SK-N-SH (cell line): ENCODE data around the gene AMY1C. TPM values are rescaled to one million over a fixed set of nuclear protein-coding genes. Genes with fewer than 3 reads are reported as not detected.
A peak's percentile ranks its signal among the peaks of the same experiment; 100 is the strongest.

Experiments
- CTCF ChIA-PET: fragments of 300-600, 350-600 bp; formaldehyde crosslinking; extraction: SDS; loops from one replicate; lab custom pipeline; 2021; lab: Yijun Ruan, JAX
- POLR2A ChIA-PET: fragments of 350-600 bp; sonication (Branson Sonifier 250); formaldehyde crosslinking; extraction: SDS; loops from one replicate; lab custom pipeline; 2020; ENCODE audit warnings: antibody characterized with exemption, inconsistent platforms; lab: Yijun Ruan, JAX
- DNase-seq: peaks from one replicate; pipeline ENCODE4 v3.0.0; 2012
- H2AFZ ChIP-seq: fragments of 200-600 bp; sonication (generic); 2 replicates; pipeline ENCODE4 v1.8.1; 2016; ENCODE audit warnings: antibody characterized with exemption, mild to moderate bottlenecking, low read depth
- H3F3A ChIP-seq: fragments of 200-600 bp; sonication (generic); replicated peaks from 2 replicates; pipeline ENCODE3; 2016; ENCODE audit warnings: antibody characterized with exemption, mild to moderate bottlenecking; ENCODE audit not compliant: insufficient read depth
- H3K27ac ChIP-seq, 2 experiments: fragments of 200-500 bp in 1 of 2; fragments of 200-600 bp in 1 of 2; sonication (Bioruptor generic) in 1 of 2; sonication (generic), shearing (Covaris generic) in 1 of 2; 2 replicates each; pipeline versions ENCODE4 v1.5.1 to v1.6.1; 2014 to 2016; ENCODE audit warnings: low read depth in 2 of 2, inconsistent platforms in 1 of 2, low read length in 1 of 2, mild to moderate bottlenecking in 1 of 2, mixed read lengths in 1 of 2
- H3K27me3 ChIP-seq: fragments of 200-600 bp; sonication (generic), shearing (Covaris generic); 2 replicates; pipeline ENCODE4 v1.6.1; 2016; ENCODE audit warnings: mixed run types; ENCODE audit not compliant: insufficient read depth
- H3K36me3 ChIP-seq, 2 experiments: fragments of 200-500 bp in 1 of 2; fragments of 200-600 bp in 1 of 2; sonication (Bioruptor generic) in 1 of 2; sonication (generic) in 1 of 2; replicated peaks in 1 of 2; 2 replicates each; pipeline versions ENCODE3 to v1.5.1; 2014 to 2016; ENCODE audit warnings: low read length in 1 of 2, mild to moderate bottlenecking in 1 of 2; ENCODE audit not compliant: insufficient read depth in 2 of 2, control insufficient read depth in 1 of 2
- H3K4me1 ChIP-seq, 2 experiments: fragments of 200-500 bp in 1 of 2; fragments of 200-600 bp in 1 of 2; sonication (Bioruptor generic) in 1 of 2; sonication (generic), shearing (Covaris generic) in 1 of 2; 2 replicates each; pipeline versions ENCODE4 v1.5.1 to v1.6.1; 2014 to 2016; ENCODE audit warnings: low read depth in 1 of 2, low read length in 1 of 2, mixed run types in 1 of 2; ENCODE audit not compliant: insufficient read depth in 2 of 2, control insufficient read depth in 1 of 2
- H3K4me2 ChIP-seq: fragments of 200-600 bp; sonication (generic), shearing (Covaris generic); 2 replicates; pipeline ENCODE4 v1.6.1; 2017; ENCODE audit warnings: mixed run types
- H3K4me3 ChIP-seq, 2 experiments: fragments of 200-500 bp in 1 of 2; fragments of 200-600 bp in 1 of 2; sonication (Bioruptor generic) in 1 of 2; sonication (generic), shearing (Covaris generic) in 1 of 2; 2 replicates each; pipeline versions ENCODE4 v1.5.1 to v1.8.1; 2014 to 2016; ENCODE audit warnings: low read depth in 2 of 2, inconsistent platforms in 1 of 2, low read length in 1 of 2, mild to moderate bottlenecking in 1 of 2, mixed read lengths in 1 of 2, moderate library complexity in 1 of 2
- H3K79me2 ChIP-seq: fragments of 200-600 bp; sonication (generic); 2 replicates; pipeline ENCODE4 v1.8.1; 2017; ENCODE audit warnings: mild to moderate bottlenecking; ENCODE audit not compliant: insufficient read depth
- H3K9ac ChIP-seq: fragments of 200-600 bp; sonication (generic); 2 replicates; pipeline ENCODE4 v1.6.1; 2017; ENCODE audit warnings: mixed run types
- H3K9me2 ChIP-seq: fragments of 200-600 bp; sonication (generic); 2 replicates; pipeline ENCODE4 v1.6.1; 2017; ENCODE audit warnings: mixed run types
- H3K9me3 ChIP-seq: fragments of 200-600 bp; sonication (generic); 2 replicates; pipeline ENCODE4 v1.6.1; 2017; ENCODE audit warnings: mixed run types, mild to moderate bottlenecking, moderate library complexity
- H4K20me1 ChIP-seq: fragments of 200-600 bp; sonication (generic); 2 replicates; pipeline ENCODE4 v1.6.1; 2017; ENCODE audit warnings: mild to moderate bottlenecking, mixed run types; ENCODE audit not compliant: insufficient read depth
- CHD2 ChIP-seq: fragments of 150-350 bp; IDR thresholded peaks from 2 replicates; pipeline ENCODE4 v1.6.1; 2018; ENCODE audit warnings: low read length; ENCODE audit not compliant: partially characterized antibody
- ELF1 ChIP-seq: IDR thresholded peaks from 2 replicates; pipeline ENCODE4 v1.4.0; 2012
- FOXJ3 ChIP-seq: sonication (generic); formaldehyde crosslinking; IDR thresholded peaks from 2 replicates; pipeline ENCODE4 v1.5.1; 2020; ENCODE audit warnings: mild to moderate bottlenecking, missing genetic modification reagents
- FOXM1 ChIP-seq: IDR thresholded peaks from 2 replicates; pipeline ENCODE4 v1.4.0; 2012; ENCODE audit warnings: low read depth, mild to moderate bottlenecking
- MAX ChIP-seq: IDR thresholded peaks from 2 replicates; pipeline ENCODE4 v1.4.0; 2012; ENCODE audit warnings: low read depth
- MXI1 ChIP-seq: IDR thresholded peaks from 2 replicates; pipeline ENCODE4 v1.6.1; 2012; ENCODE audit warnings: mild to moderate bottlenecking, low read depth, low read length, improper control_type of control experiment
- NFIC ChIP-seq: IDR thresholded peaks from 2 replicates; pipeline ENCODE4 v1.4.0; 2012; ENCODE audit warnings: borderline replicate concordance
- PBX3 ChIP-seq: IDR thresholded peaks from 2 replicates; pipeline ENCODE4; 2012
- RAD21 ChIP-seq: IDR thresholded peaks from 2 replicates; pipeline ENCODE4 v1.6.1; 2012; ENCODE audit warnings: mild to moderate bottlenecking, low read length
- RXRA ChIP-seq: IDR thresholded peaks from 2 replicates; pipeline ENCODE4 v1.4.0; 2012; ENCODE audit warnings: low read depth, mild to moderate bottlenecking, borderline replicate concordance
- SMC3 ChIP-seq: IDR thresholded peaks from 2 replicates; pipeline ENCODE4 v1.6.1; 2012; ENCODE audit warnings: low read depth, low read length, improper control_type of control experiment
- TAF1 ChIP-seq: IDR thresholded peaks from 2 replicates; pipeline ENCODE4 v1.6.1; 2012; ENCODE audit warnings: low read depth, mild to moderate bottlenecking, low read length, moderate library complexity, borderline replicate concordance
- TCF12 ChIP-seq: IDR thresholded peaks from 2 replicates; pipeline ENCODE4 v1.4.0; 2012
- TEAD4 ChIP-seq: IDR thresholded peaks from 2 replicates; pipeline ENCODE4 v1.4.0; 2012; ENCODE audit warnings: mild to moderate bottlenecking, borderline replicate concordance; ENCODE audit not compliant: insufficient read depth
- USF2 ChIP-seq: fragments of 150-350 bp; IDR thresholded peaks from 2 replicates; pipeline ENCODE4 v1.6.1; 2017; ENCODE audit warnings: antibody characterized with exemption, low read length, low read depth, borderline replicate concordance
- WGBS: methylation state at CpG from one replicate; pipeline ENCODE4 v1.1.6; 2017; ENCODE audit warnings: low lambda C conversion rate; 5-methylcytosine and 5-hydroxymethylcytosine counted together
- polyA plus RNA-seq, 3 experiments: library from polyadenylated mRNA; depleted of rRNA; stranded (reverse); fragments of >200 nt; gene quantifications; 2 replicates each; pipeline ENCODE4 v1.2.3, GENCODE V29; 2012
- TF ChIP-seq, protein P1 (sequence below): fragments of 200-600 bp; sonication (generic); IDR thresholded peaks from 2 replicates; pipeline ENCODE4 v1.6.1; 2017; ENCODE audit warnings: antibody characterized with exemption, mild to moderate bottlenecking, moderate library complexity
- TF ChIP-seq, protein P2 (sequence below): IDR thresholded peaks from 2 replicates; pipeline ENCODE4 v1.4.0; 2012; ENCODE audit warnings: low read depth, borderline replicate concordance

The AMY1C gene
- polyA plus RNA-seq, 1 of the 3 experiments (the other 2 are of a cell fraction) = not detected

DNA sequence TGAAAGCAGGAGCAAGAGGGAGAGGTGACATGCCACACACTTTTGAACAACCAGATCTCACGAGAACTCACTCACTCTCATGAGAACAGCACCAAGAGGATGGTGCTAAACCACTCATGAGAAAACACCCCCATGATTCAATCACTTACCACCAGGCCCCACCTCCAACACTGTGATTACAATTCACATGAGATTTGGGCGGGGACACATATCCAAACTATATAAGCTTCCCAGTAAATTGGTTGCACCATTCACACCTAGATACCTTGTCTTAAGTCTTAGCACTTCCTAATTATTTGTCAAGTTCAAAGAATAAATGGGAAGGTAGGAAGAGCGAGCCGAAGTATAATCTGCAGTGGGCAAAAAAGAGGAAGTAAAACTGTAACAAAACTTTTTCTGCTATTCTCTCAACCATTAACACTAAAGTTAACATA, 34.3 kb downstream of the AMY1C start:
- TF ChIP-seq RXRA = no peak
- no peak for TF ChIP-seq NFIC
- TF ChIP-seq USF2 = no peak
- no peak for TF ChIP-seq MXI1
- 28% methylated on average over 4 of the region's 4 CpGs for WGBS
- ChIA-PET CTCF (no interaction called here), POLR2A (no interaction called here)
- Histone ChIP-seq H3K9me3 (no peaks in the 10 kb centered on the region), H3K27ac (no peak overlapping the region), H3F3A (no peaks in the 10 kb centered on the region), H3K79me2 (no peaks in the 10 kb centered on the region), H3K4me1 (no peaks in the 10 kb centered on the region), H3K27me3 (no peaks in the 10 kb centered on the region), H3K36me3 (no peaks in the 10 kb centered on the region), H3K9ac (no peak overlapping the region), H3K4me2 (no peak overlapping the region), H2AFZ (no peak overlapping the region), H3K4me3 (no peak overlapping the region), H3K9me2 (no peaks in the 10 kb centered on the region), H4K20me1 (no peaks in the 10 kb centered on the region)
- no peak for DNase-seq

- POLR2A ChIA-PET = no interaction called here
- H4K20me1 ChIP-seq = no peaks in the 10 kb centered on the region
Measured at GRCh38 chr1:103788377-103788776, 38.7 kb downstream of the AMY1C start.

More at GRCh38 chr1:103788377-103788776, 38.7 kb downstream of the AMY1C start:
- H3K4me1 ChIP-seq = no peaks in the 10 kb centered on the region
- H3F3A ChIP-seq = no peaks in the 10 kb centered on the region
- 2% methylated on average over 1 of the region's 1 CpG for WGBS
- no peak overlapping the region for H3K4me2 ChIP-seq
- H3K9me2 ChIP-seq = no peaks in the 10 kb centered on the region
- DNase-seq = no peak
- TF ChIP-seq MAX (no peak), RAD21 (peak; percentile 68), PBX3 (no peak), USF2 (no peak), TEAD4 (no peak), CHD2 (no peak), FOXJ3 (CRISPR knock-in tag) (no peak), ELF1 (no peak), SMC3 (0 out of 2 replicates have a peak, but pooled peaks have one; percentile 9), FOXM1 (no peak), TAF1 (no peak), RXRA (no peak), TCF12 (no peak)
- TF ChIP-seq, protein P1, sequence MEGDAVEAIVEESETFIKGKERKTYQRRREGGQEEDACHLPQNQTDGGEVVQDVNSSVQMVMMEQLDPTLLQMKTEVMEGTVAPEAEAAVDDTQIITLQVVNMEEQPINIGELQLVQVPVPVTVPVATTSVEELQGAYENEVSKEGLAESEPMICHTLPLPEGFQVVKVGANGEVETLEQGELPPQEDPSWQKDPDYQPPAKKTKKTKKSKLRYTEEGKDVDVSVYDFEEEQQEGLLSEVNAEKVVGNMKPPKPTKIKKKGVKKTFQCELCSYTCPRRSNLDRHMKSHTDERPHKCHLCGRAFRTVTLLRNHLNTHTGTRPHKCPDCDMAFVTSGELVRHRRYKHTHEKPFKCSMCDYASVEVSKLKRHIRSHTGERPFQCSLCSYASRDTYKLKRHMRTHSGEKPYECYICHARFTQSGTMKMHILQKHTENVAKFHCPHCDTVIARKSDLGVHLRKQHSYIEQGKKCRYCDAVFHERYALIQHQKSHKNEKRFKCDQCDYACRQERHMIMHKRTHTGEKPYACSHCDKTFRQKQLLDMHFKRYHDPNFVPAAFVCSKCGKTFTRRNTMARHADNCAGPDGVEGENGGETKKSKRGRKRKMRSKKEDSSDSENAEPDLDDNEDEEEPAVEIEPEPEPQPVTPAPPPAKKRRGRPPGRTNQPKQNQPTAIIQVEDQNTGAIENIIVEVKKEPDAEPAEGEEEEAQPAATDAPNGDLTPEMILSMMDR = peak; percentile 53
- TF ChIP-seq, protein P2, sequence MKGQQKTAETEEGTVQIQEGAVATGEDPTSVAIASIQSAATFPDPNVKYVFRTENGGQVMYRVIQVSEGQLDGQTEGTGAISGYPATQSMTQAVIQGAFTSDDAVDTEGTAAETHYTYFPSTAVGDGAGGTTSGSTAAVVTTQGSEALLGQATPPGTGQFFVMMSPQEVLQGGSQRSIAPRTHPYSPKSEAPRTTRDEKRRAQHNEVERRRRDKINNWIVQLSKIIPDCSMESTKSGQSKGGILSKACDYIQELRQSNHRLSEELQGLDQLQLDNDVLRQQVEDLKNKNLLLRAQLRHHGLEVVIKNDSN = no peak
- H3K4me3 ChIP-seq = peak overlapping the region in 1 of 2 experiments; percentile 1; a peak in 1 of 4 replicates
- no peaks in the 10 kb centered on the region for H3K36me3 ChIP-seq
- H3K9ac ChIP-seq = no peak overlapping the region
- H3K27ac ChIP-seq = no peak overlapping the region
- H2AFZ ChIP-seq = no peak overlapping the region
- CTCF ChIA-PET = interaction anchor here (0.7 to 2.3 kb wide), 5 partner anchors 9 to 477 kb away, joined by 3 to 23 read pairs (median 6); no protein-coding TSS in a partner anchor
- no peaks in the 10 kb centered on the region for H3K27me3 ChIP-seq
- no peaks in the 10 kb centered on the region for H3K79me2 ChIP-seq
- no peaks in the 10 kb centered on the region for H3K9me3 ChIP-seq
